ENCODE data around the gene SYNE2.

DNA sequence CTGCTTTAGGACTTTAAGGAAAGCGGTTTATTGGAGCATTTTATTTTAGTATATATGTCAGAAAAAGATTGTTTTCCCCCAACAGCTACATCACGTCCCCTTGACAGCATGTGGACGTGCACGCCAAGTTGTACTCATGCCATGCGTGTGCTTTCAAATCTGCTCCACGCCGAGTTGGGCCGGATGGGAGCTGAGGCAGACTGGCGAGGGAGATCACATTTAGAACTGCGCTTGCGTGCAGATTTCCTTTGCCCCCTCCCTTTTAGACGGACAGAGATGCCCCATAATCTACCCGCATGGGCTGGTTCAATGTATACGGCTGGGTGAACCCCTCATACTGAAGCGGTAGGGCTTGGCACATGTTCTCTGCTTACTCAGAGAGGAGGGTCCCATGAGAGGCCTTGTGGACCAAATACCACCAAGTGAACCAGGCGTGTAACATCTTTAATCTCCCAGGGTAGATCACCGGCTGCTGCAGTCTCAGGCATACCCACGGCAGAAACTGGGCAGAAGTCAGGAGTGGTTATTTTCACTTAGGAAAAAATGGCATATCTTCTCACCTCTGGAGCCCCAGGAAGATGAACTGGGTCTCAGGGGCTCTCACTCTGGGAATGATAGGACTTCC lies 349.2 kb downstream of the SYNE2 start:
- TF ChIP-seq, protein P1, sequence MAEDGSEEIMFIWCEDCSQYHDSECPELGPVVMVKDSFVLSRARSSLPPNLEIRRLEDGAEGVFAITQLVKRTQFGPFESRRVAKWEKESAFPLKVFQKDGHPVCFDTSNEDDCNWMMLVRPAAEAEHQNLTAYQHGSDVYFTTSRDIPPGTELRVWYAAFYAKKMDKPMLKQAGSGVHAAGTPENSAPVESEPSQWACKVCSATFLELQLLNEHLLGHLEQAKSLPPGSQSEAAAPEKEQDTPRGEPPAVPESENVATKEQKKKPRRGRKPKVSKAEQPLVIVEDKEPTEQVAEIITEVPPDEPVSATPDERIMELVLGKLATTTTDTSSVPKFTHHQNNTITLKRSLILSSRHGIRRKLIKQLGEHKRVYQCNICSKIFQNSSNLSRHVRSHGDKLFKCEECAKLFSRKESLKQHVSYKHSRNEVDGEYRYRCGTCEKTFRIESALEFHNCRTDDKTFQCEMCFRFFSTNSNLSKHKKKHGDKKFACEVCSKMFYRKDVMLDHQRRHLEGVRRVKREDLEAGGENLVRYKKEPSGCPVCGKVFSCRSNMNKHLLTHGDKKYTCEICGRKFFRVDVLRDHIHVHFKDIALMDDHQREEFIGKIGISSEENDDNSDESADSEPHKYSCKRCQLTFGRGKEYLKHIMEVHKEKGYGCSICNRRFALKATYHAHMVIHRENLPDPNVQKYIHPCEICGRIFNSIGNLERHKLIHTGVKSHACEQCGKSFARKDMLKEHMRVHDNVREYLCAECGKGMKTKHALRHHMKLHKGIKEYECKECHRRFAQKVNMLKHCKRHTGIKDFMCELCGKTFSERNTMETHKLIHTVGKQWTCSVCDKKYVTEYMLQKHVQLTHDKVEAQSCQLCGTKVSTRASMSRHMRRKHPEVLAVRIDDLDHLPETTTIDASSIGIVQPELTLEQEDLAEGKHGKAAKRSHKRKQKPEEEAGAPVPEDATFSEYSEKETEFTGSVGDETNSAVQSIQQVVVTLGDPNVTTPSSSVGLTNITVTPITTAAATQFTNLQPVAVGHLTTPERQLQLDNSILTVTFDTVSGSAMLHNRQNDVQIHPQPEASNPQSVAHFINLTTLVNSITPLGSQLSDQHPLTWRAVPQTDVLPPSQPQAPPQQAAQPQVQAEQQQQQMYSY (CRISPR knock-in tag; IDR thresholded peaks at IDR 0.05): no peak
- TF ChIP-seq, protein P2, sequence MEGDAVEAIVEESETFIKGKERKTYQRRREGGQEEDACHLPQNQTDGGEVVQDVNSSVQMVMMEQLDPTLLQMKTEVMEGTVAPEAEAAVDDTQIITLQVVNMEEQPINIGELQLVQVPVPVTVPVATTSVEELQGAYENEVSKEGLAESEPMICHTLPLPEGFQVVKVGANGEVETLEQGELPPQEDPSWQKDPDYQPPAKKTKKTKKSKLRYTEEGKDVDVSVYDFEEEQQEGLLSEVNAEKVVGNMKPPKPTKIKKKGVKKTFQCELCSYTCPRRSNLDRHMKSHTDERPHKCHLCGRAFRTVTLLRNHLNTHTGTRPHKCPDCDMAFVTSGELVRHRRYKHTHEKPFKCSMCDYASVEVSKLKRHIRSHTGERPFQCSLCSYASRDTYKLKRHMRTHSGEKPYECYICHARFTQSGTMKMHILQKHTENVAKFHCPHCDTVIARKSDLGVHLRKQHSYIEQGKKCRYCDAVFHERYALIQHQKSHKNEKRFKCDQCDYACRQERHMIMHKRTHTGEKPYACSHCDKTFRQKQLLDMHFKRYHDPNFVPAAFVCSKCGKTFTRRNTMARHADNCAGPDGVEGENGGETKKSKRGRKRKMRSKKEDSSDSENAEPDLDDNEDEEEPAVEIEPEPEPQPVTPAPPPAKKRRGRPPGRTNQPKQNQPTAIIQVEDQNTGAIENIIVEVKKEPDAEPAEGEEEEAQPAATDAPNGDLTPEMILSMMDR (IDR thresholded peaks at IDR 0.05): no peak
- TF ChIP-seq, protein P3, sequence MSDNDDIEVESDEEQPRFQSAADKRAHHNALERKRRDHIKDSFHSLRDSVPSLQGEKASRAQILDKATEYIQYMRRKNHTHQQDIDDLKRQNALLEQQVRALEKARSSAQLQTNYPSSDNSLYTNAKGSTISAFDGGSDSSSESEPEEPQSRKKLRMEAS (CRISPR knock-in tag; IDR thresholded peaks at IDR 0.05): no peak
- TF ChIP-seq, protein P4, sequence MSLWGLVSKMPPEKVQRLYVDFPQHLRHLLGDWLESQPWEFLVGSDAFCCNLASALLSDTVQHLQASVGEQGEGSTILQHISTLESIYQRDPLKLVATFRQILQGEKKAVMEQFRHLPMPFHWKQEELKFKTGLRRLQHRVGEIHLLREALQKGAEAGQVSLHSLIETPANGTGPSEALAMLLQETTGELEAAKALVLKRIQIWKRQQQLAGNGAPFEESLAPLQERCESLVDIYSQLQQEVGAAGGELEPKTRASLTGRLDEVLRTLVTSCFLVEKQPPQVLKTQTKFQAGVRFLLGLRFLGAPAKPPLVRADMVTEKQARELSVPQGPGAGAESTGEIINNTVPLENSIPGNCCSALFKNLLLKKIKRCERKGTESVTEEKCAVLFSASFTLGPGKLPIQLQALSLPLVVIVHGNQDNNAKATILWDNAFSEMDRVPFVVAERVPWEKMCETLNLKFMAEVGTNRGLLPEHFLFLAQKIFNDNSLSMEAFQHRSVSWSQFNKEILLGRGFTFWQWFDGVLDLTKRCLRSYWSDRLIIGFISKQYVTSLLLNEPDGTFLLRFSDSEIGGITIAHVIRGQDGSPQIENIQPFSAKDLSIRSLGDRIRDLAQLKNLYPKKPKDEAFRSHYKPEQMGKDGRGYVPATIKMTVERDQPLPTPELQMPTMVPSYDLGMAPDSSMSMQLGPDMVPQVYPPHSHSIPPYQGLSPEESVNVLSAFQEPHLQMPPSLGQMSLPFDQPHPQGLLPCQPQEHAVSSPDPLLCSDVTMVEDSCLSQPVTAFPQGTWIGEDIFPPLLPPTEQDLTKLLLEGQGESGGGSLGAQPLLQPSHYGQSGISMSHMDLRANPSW (CRISPR knock-in tag; conservative IDR thresholded peaks at IDR 0.05; ENCODE audit: low read depth): no peak
- TF ChIP-seq, protein P5, sequence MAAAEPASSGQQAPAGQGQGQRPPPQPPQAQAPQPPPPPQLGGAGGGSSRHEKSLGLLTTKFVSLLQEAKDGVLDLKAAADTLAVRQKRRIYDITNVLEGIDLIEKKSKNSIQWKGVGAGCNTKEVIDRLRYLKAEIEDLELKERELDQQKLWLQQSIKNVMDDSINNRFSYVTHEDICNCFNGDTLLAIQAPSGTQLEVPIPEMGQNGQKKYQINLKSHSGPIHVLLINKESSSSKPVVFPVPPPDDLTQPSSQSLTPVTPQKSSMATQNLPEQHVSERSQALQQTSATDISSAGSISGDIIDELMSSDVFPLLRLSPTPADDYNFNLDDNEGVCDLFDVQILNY (CRISPR knock-in tag; IDR thresholded peaks at IDR 0.05): no peak
- TF ChIP-seq CBFB (CRISPR knock-in tag; IDR thresholded peaks at IDR 0.05; ENCODE audit: low read depth): no peak
- TF ChIP-seq, protein P6, sequence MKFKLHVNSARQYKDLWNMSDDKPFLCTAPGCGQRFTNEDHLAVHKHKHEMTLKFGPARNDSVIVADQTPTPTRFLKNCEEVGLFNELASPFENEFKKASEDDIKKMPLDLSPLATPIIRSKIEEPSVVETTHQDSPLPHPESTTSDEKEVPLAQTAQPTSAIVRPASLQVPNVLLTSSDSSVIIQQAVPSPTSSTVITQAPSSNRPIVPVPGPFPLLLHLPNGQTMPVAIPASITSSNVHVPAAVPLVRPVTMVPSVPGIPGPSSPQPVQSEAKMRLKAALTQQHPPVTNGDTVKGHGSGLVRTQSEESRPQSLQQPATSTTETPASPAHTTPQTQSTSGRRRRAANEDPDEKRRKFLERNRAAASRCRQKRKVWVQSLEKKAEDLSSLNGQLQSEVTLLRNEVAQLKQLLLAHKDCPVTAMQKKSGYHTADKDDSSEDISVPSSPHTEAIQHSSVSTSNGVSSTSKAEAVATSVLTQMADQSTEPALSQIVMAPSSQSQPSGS (CRISPR knock-in tag; IDR thresholded peaks at IDR 0.05; ENCODE audit: borderline replicate concordance, low read depth): no peak
- TF ChIP-seq SMAD4 (CRISPR knock-in tag; IDR thresholded peaks at IDR 0.05): no peak
- TF ChIP-seq, protein P7, sequence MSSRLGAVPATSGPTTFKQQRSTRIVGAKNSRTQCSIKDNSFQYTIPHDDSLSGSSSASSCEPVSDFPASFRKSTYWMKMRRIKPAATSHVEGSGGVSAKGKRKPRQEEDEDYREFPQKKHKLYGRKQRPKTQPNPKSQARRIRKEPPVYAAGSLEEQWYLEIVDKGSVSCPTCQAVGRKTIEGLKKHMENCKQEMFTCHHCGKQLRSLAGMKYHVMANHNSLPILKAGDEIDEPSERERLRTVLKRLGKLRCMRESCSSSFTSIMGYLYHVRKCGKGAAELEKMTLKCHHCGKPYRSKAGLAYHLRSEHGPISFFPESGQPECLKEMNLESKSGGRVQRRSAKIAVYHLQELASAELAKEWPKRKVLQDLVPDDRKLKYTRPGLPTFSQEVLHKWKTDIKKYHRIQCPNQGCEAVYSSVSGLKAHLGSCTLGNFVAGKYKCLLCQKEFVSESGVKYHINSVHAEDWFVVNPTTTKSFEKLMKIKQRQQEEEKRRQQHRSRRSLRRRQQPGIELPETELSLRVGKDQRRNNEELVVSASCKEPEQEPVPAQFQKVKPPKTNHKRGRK (CRISPR knock-in tag; IDR thresholded peaks at IDR 0.05; ENCODE audit: borderline replicate concordance): no peak
- TF ChIP-seq ZNF416 (CRISPR knock-in tag; IDR thresholded peaks at IDR 0.05): no peak
- TF ChIP-seq, protein P8, sequence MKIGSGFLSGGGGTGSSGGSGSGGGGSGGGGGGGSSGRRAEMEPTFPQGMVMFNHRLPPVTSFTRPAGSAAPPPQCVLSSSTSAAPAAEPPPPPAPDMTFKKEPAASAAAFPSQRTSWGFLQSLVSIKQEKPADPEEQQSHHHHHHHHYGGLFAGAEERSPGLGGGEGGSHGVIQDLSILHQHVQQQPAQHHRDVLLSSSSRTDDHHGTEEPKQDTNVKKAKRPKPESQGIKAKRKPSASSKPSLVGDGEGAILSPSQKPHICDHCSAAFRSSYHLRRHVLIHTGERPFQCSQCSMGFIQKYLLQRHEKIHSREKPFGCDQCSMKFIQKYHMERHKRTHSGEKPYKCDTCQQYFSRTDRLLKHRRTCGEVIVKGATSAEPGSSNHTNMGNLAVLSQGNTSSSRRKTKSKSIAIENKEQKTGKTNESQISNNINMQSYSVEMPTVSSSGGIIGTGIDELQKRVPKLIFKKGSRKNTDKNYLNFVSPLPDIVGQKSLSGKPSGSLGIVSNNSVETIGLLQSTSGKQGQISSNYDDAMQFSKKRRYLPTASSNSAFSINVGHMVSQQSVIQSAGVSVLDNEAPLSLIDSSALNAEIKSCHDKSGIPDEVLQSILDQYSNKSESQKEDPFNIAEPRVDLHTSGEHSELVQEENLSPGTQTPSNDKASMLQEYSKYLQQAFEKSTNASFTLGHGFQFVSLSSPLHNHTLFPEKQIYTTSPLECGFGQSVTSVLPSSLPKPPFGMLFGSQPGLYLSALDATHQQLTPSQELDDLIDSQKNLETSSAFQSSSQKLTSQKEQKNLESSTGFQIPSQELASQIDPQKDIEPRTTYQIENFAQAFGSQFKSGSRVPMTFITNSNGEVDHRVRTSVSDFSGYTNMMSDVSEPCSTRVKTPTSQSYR (CRISPR knock-in tag; IDR thresholded peaks at IDR 0.05): no peak
- no peak for TF ChIP-seq SP1 (CRISPR knock-in tag; conservative IDR thresholded peaks at IDR 0.05)
- TF ChIP-seq, protein P9, sequence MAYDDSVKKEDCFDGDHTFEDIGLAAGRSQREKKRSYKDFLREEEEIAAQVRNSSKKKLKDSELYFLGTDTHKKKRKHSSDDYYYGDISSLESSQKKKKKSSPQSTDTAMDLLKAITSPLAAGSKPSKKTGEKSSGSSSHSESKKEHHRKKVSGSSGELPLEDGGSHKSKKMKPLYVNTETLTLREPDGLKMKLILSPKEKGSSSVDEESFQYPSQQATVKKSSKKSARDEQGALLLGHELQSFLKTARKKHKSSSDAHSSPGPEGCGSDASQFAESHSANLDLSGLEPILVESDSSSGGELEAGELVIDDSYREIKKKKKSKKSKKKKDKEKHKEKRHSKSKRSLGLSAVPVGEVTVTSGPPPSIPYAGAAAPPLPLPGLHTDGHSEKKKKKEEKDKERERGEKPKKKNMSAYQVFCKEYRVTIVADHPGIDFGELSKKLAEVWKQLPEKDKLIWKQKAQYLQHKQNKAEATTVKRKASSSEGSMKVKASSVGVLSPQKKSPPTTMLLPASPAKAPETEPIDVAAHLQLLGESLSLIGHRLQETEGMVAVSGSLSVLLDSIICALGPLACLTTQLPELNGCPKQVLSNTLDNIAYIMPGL (CRISPR knock-in tag; IDR thresholded peaks at IDR 0.05): no peak
